Neural progenitor cell (in vitro differentiated cells): ENCODE measurements around the gene CST3.

ENCODE experiments used
- EZH2 ChIP-seq: fragments of 200-600 bp; sonication (generic); IDR thresholded peaks from 2 replicates; pipeline ENCODE4 v1.6.1; 2017; ENCODE audit warnings: antibody characterized with exemption, mild to moderate bottlenecking, moderate library complexity
- EZH2phosphoT487 ChIP-seq: fragments of 200-600 bp; sonication (generic); IDR thresholded peaks from 2 replicates; pipeline ENCODE4 v1.6.1; 2017; ENCODE audit warnings: antibody characterized with exemption
- TF ChIP-seq, protein P1 (sequence below): fragments of 200-600 bp; sonication (generic); IDR thresholded peaks from 2 replicates; pipeline ENCODE4 v1.5.1; 2017; ENCODE audit warnings: antibody characterized with exemption, mild to moderate bottlenecking

DNA sequence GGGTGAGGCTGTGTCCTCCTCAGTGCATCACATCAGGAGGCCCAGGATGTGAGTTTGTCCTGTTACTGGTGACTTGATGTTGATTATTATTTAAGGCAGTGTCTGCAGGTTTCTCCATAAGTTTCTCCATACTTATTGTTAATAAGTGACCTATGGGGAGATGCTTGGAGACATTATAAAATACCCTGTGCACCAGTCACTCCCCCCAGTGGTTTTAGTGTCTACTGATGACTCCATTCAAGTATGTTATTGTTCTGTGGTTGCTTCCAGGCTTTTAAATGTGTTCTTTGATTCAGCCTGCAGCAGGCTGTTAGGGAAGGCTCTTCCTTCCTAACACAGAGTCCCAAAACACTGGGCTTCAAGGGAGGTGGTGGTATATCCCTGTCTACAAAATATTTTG lies 14.6 kb upstream of the CST3 start:
- TF ChIP-seq, protein P1, sequence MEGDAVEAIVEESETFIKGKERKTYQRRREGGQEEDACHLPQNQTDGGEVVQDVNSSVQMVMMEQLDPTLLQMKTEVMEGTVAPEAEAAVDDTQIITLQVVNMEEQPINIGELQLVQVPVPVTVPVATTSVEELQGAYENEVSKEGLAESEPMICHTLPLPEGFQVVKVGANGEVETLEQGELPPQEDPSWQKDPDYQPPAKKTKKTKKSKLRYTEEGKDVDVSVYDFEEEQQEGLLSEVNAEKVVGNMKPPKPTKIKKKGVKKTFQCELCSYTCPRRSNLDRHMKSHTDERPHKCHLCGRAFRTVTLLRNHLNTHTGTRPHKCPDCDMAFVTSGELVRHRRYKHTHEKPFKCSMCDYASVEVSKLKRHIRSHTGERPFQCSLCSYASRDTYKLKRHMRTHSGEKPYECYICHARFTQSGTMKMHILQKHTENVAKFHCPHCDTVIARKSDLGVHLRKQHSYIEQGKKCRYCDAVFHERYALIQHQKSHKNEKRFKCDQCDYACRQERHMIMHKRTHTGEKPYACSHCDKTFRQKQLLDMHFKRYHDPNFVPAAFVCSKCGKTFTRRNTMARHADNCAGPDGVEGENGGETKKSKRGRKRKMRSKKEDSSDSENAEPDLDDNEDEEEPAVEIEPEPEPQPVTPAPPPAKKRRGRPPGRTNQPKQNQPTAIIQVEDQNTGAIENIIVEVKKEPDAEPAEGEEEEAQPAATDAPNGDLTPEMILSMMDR: no peak
- TF ChIP-seq EZH2 (no peak), EZH2phosphoT487 (no peak)
